GM10266 (cell line): ENCODE measurements around the gene EDA.

Source experiments
- DNase-seq: peaks from one replicate; pipeline ENCODE4 v3.0.0; 2012; ENCODE audit errors: extremely low spot score
- CTCF ChIP-seq: IDR thresholded peaks from 2 replicates; pipeline ENCODE4 v1.5.1; 2012; ENCODE audit warnings: mild to moderate bottlenecking, low read depth; ENCODE audit not compliant: control insufficient read depth, insufficient read depth; ENCODE audit errors: missing control alignments

The EDA gene

GRCh38 chrX:69615779-69616456 lies at the start of gene EDA:
Gene EDA (plus strand): TSS chrX:69616113.
- peak; percentile 11 for DNase-seq
- no peak for TF ChIP-seq CTCF

GRCh38 chrX:69568828-69569227 lies 47.1 kb upstream of the EDA start:
- DNase-seq: no peak
- TF ChIP-seq CTCF: no peak

- DNase-seq: no peak
- TF ChIP-seq CTCF: no peak
Measured at GRCh38 chrX:69597399-69597798, 18.5 kb upstream of the EDA start.

GRCh38 chrX:69600182-69600581 lies 15.7 kb upstream of the EDA start:
- DNase-seq: no peak
- no peak for TF ChIP-seq CTCF

- no peak for TF ChIP-seq CTCF
- DNase-seq: no peak
Measured at GRCh38 chrX:69603566-69604194, 12.2 kb upstream of the EDA start.

- DNase-seq: no peak
- no peak for TF ChIP-seq CTCF
Measured at GRCh38 chrX:69605521-69605920, 10.4 kb upstream of the EDA start.

- no peak for TF ChIP-seq CTCF
- DNase-seq: no peak
Measured at GRCh38 chrX:69607616-69608015, 8.3 kb upstream of the EDA start.
